ENCODE measurements around the gene DHRS2. TPM values are rescaled to one million over a fixed set of nuclear protein-coding genes. Genes with fewer than 3 reads are reported as not detected.

The DHRS2 gene
- total and polyA plus RNA-seq, 10 of the 15 experiments (the other 5 are each of a cell fraction or from before 2014, with no cell fraction given), result 0.09 to 1.8 (median 0.73) TPM; not detected in 1

GRCh38 chr14:23657959-23658470 lies 21.9 kb downstream of the DHRS2 start:
- no peak for DNase-seq (ENCODE audit: low read depth, low spot score)
- SMC1A ChIA-PET (ENCODE audit: uncharacterized antibody, unreplicated experiment), result interaction anchor here (0.9 kb wide), 1 partner anchor 25 kb away, joined by 3 read pairs; no protein-coding TSS in a partner anchor
- no TSS peak for BruUV-seq (replicated peaks)
- POLR2A ChIA-PET, result no interaction called here
- ATAC-seq, result no peak
- 47% methylated on average over 10 of the region's 10 CpGs for WGBS (ENCODE audit: insufficient coverage, insufficient replicate concordance, low lambda C conversion rate, missing lambda C conversion rate)
- no peaks in the 10 kb centered on the region; a peak in 2 of 4 replicates for H3K27me3 ChIP-seq (replicated peaks in 1 of 2; ENCODE audit: control insufficient read depth in 2 of 2, insufficient read depth in 2 of 2, low read length in 1 of 2)
- H3K4me1 ChIP-seq (ENCODE audit: control insufficient read depth, insufficient read depth, low read length), result no peaks in the 10 kb centered on the region
- H3K9ac ChIP-seq (ENCODE audit: control insufficient read depth, insufficient read depth, low read length), result no peak overlapping the region
- no peak overlapping the region for H3K4me2 ChIP-seq (ENCODE audit: control insufficient read depth, insufficient read depth)
- H3K4me3 ChIP-seq, result no peak overlapping the region
- intact Hi-C loops (cut with micrococcal nuclease; ENCODE audit: unreplicated experiment), result no loop called here
- FAIRE-seq, result no peak
- no peak overlapping the region for H2AFZ ChIP-seq (ENCODE audit: control insufficient read depth, low read depth, low read length)
- no peaks in the 10 kb centered on the region for H3K9me3 ChIP-seq (replicated peaks; ENCODE audit: control insufficient read depth, insufficient read depth, low read length)
- no peaks in the 10 kb centered on the region for H3K79me2 ChIP-seq (ENCODE audit: control insufficient read depth, insufficient read depth, low read length)
- in situ Hi-C loops (cut with MboI), result no loop called here
- no peaks in the 10 kb centered on the region for H3K36me3 ChIP-seq (ENCODE audit: control insufficient read depth in 2 of 2, insufficient read depth in 2 of 2, low read length in 1 of 2)
- RAD21 ChIA-PET (ENCODE audit: unreplicated experiment), result interaction anchor here (1.0 kb wide), 1 partner anchor 69 kb away, joined by 5 read pairs; no protein-coding TSS in a partner anchor
- CTCF ChIA-PET, result interaction anchor here (0.7 to 1.3 kb wide), 2 partner anchors 26 to 69 kb away, joined by 3 read pairs; no protein-coding TSS in a partner anchor
- H4K20me1 ChIP-seq (ENCODE audit: control insufficient read depth, insufficient read depth), result no peaks in the 10 kb centered on the region
- no peak overlapping the region for H3K27ac ChIP-seq (ENCODE audit: control insufficient read depth, insufficient read depth)
- no peak for TF ChIP-seq FOS (IDR thresholded peaks at IDR 0.05; ENCODE audit: borderline replicate concordance, extremely low read depth, insufficient read length)
- TF ChIP-seq CEBPB (IDR thresholded peaks at IDR 0.05; ENCODE audit: borderline replicate concordance in 1 of 2, low read depth in 2 of 2, low read length in 2 of 2), result no peak
- TF ChIP-seq NFXL1 (IDR thresholded peaks at IDR 0.05; ENCODE audit: borderline replicate concordance), result no peak
- no peak for TF ChIP-seq E2F8 (IDR thresholded peaks at IDR 0.05; ENCODE audit: low read depth, partially characterized antibody)
- no peak for TF ChIP-seq HDGF (IDR thresholded peaks at IDR 0.05)
- no peak for TF ChIP-seq TCF3 (IDR thresholded peaks at IDR 0.05; ENCODE audit: borderline replicate concordance, insufficient read depth, low read depth, low read length)
- TF ChIP-seq HCFC1 (IDR thresholded peaks at IDR 0.05; ENCODE audit: low read length), result no peak
- TF ChIP-seq IRF5 (IDR thresholded peaks at IDR 0.05; ENCODE audit: borderline replicate concordance), result no peak
- TF ChIP-seq ATF2 (IDR thresholded peaks at IDR 0.05; ENCODE audit: low read length), result no peak
- no peak for TF ChIP-seq NBN (IDR thresholded peaks at IDR 0.05)
- TF ChIP-seq BCL11A (IDR thresholded peaks at IDR 0.05; ENCODE audit: low read depth, low read length), result no peak
- TF ChIP-seq, protein P1, sequence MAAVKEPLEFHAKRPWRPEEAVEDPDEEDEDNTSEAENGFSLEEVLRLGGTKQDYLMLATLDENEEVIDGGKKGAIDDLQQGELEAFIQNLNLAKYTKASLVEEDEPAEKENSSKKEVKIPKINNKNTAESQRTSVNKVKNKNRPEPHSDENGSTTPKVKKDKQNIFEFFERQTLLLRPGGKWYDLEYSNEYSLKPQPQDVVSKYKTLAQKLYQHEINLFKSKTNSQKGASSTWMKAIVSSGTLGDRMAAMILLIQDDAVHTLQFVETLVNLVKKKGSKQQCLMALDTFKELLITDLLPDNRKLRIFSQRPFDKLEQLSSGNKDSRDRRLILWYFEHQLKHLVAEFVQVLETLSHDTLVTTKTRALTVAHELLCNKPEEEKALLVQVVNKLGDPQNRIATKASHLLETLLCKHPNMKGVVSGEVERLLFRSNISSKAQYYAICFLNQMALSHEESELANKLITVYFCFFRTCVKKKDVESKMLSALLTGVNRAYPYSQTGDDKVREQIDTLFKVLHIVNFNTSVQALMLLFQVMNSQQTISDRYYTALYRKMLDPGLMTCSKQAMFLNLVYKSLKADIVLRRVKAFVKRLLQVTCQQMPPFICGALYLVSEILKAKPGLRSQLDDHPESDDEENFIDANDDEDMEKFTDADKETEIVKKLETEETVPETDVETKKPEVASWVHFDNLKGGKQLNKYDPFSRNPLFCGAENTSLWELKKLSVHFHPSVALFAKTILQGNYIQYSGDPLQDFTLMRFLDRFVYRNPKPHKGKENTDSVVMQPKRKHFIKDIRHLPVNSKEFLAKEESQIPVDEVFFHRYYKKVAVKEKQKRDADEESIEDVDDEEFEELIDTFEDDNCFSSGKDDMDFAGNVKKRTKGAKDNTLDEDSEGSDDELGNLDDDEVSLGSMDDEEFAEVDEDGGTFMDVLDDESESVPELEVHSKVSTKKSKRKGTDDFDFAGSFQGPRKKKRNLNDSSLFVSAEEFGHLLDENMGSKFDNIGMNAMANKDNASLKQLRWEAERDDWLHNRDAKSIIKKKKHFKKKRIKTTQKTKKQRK (IDR thresholded peaks at IDR 0.05; ENCODE audit: low read depth, low read length), result no peak
- TF ChIP-seq MYB (IDR thresholded peaks at IDR 0.05; ENCODE audit: borderline replicate concordance, low read depth, low read length), result no peak
- no peak for TF ChIP-seq EGR1 (IDR thresholded peaks at IDR 0.05; ENCODE audit: borderline replicate concordance in 1 of 2, low read depth in 2 of 2, low read length in 2 of 2)
- TF ChIP-seq MTA2 (IDR thresholded peaks at IDR 0.05; ENCODE audit: low read depth), result no peak
- TF ChIP-seq JUND (IDR thresholded peaks at IDR 0.05; ENCODE audit: low read depth, low read length), result no peak

Measured in GM12878 (cell line).